SH-SY5Y (cell line): Measurements from ENCODE around the gene SERINC5.

Experiments
- GATA2 ChIP-seq: IDR thresholded peaks from 2 replicates; pipeline ENCODE4 v1.6.1; 2011; ENCODE audit warnings: mild to moderate bottlenecking, low read depth, low read length
- GATA3 ChIP-seq: IDR thresholded peaks from 2 replicates; pipeline ENCODE4 v1.6.1; 2011; ENCODE audit warnings: low read depth, mild to moderate bottlenecking, low read length, moderate library complexity

- TF ChIP-seq GATA3 (no peak), GATA2 (no peak)
These were observed 70.8 kb downstream of the SERINC5 start for GRCh38 chr5:80185095-80185494.
